K562 (cell line): ENCODE results near the gene KTI12. TPM values are rescaled to one million over a fixed set of nuclear protein-coding genes. Genes with fewer than 3 reads are reported as not detected.

Experiments used
- ARID4B ChIP-seq: sonication (generic); formaldehyde crosslinking; IDR thresholded peaks from 2 replicates; pipeline ENCODE4 v1.8.0; 2022; ENCODE audit warnings: mild to moderate bottlenecking, missing genetic modification reagents
- BACH1 ChIP-seq: fragments of 200-800 bp; sonication (Bioruptor generic); IDR thresholded peaks from 2 replicates; pipeline ENCODE4 v1.6.1; 2016; ENCODE audit warnings: missing genetic modification characterization, missing compliant biosample characterization
- FOXA3 ChIP-seq, 2 experiments: fragments of 450-650 bp in 1 of 2; sonication (generic) in 1 of 2; formaldehyde crosslinking; IDR thresholded peaks in 1 of 2; conservative IDR thresholded peaks in 1 of 2; 2 replicates each; pipeline versions ENCODE4 v1.4.0 to v1.8.0; 2020 to 2022; ENCODE audit warnings: mild to moderate bottlenecking in 2 of 2, missing genetic modification reagents in 1 of 2
- HMGXB4 ChIP-seq: sonication (generic); formaldehyde crosslinking; IDR thresholded peaks from 2 replicates; pipeline ENCODE4 v1.8.1; 2023; ENCODE audit warnings: mild to moderate bottlenecking, missing genetic modification reagents
- JUN ChIP-seq, 2 experiments: sonication (generic) in 1 of 2; formaldehyde crosslinking in 1 of 2; IDR thresholded peaks; 2 replicates each; pipeline versions ENCODE4 v1.6.1 to v1.8.0; 2012 to 2022; ENCODE audit warnings: borderline replicate concordance in 2 of 2, mild to moderate bottlenecking in 2 of 2, improper control_type of control experiment in 1 of 2, low read depth in 1 of 2, low read length in 1 of 2, missing genetic modification reagents in 1 of 2
- L3MBTL2 ChIP-seq: fragments of 450-650 bp; IDR thresholded peaks from 2 replicates; pipeline ENCODE4 v1.6.1; 2016; ENCODE audit warnings: mild to moderate bottlenecking, moderate library complexity
- NEUROD1 ChIP-seq: fragments of 150-350 bp; IDR thresholded peaks from 2 replicates; pipeline ENCODE4 v1.6.1; 2014; ENCODE audit warnings: borderline replicate concordance, low read length, low read depth; ENCODE audit not compliant: partially characterized antibody
- NRF1 ChIP-seq, 2 experiments: fragments of 450-650 bp; IDR thresholded peaks in 1 of 2; conservative IDR thresholded peaks in 1 of 2; 2 replicates each; pipeline ENCODE4 v1.6.1; 2014; ENCODE audit warnings: mild to moderate bottlenecking in 2 of 2
- RBBP5 ChIP-seq: fragments of 200-600 bp; sonication (generic); IDR thresholded peaks from 2 replicates; pipeline ENCODE4 v1.6.1; 2012; ENCODE audit warnings: borderline replicate concordance, mild to moderate bottlenecking, low read length, control low read depth, inconsistent platforms; ENCODE audit not compliant: insufficient read depth, poor library complexity, severe bottlenecking
- ZNF384 ChIP-seq: IDR thresholded peaks from 2 replicates; pipeline ENCODE4 v1.6.1; 2012; ENCODE audit warnings: low read depth, low read length, improper control_type of control experiment
- ZNF609 ChIP-seq: sonication (generic); formaldehyde crosslinking; IDR thresholded peaks from 2 replicates; pipeline ENCODE4 v1.8.1; 2023; ENCODE audit warnings: missing genetic modification reagents, mild to moderate bottlenecking, borderline replicate concordance
- polyA plus RNA-seq, 8 experiments: library from polyadenylated mRNA; depleted of rRNA in 4 of 8; stranded (reverse) in 5 of 8; unstranded in 3 of 8; fragments of >200 nt; fragmentation: Nextera tagmentation in 2 of 8; fragmentation: Illumina TruSeq in 1 of 8; extraction: Ambion mirVana in 2 of 8; extraction: Trizol in 1 of 8; gene quantifications; 2 replicates each; pipeline versions ENCODE4 v1.2.1 to v1.2.3, GENCODE V29; 2011 to 2014; ENCODE audit warnings: inconsistent platforms in 1 of 8, missing spikeins in 1 of 8
- total RNA-seq, 7 experiments: library from RNA; depleted of rRNA in 6 of 7; stranded (reverse); fragments of >200 nt in 6 of 7; fragmentation: Illumina TruSeq in 2 of 7; extraction: Trizol in 2 of 7; gene quantifications; 2 replicates each; pipeline versions ENCODE4 v1.2.1 to v1.2.3, GENCODE V29; 2011 to 2021; ENCODE audit warnings: low replicate concordance in 1 of 7

KTI12 gene
- total and polyA plus RNA-seq, 9 of the 15 experiments (the other 6 are each of a cell fraction or from before 2014, with no cell fraction given), result 3.1 to 22.8 (median 11.6) TPM

GRCh38 chr1:52033190-52034049 lies at the start of gene KTI12 (continued):
- TF ChIP-seq ZNF384 (no peak), RBBP5 (peak; percentile 99), NRF1 (conservative IDR thresholded peaks at IDR 0.05 in 1 of 2, IDR thresholded peaks at IDR 0.05 in 1 of 2) (peak; percentile 53 to 69), HMGXB4 (CRISPR knock-in tag) (peak; percentile 87), BACH1 (tag) (no peak; the same call in 1 of the 2 replicates), ZNF609 (CRISPR knock-in tag) (peak; percentile 73; the same call in 1 of the 2 replicates), ARID4B (peak; percentile 99), L3MBTL2 (peak; percentile 74; the same call in 1 of the 2 replicates), JUN (IDR thresholded peaks at IDR 0.05; ENCODE audit: borderline replicate concordance, low read depth, low read length) (peak; percentile 60; the same call in 1 of the 2 replicates), JUN (CRISPR knock-in tag; IDR thresholded peaks at IDR 0.05; ENCODE audit: borderline replicate concordance) (peak; percentile 53; the same call in 1 of the 2 replicates), FOXA3 (CRISPR knock-in tag; conservative IDR thresholded peaks at IDR 0.05 in 1 of 2, IDR thresholded peaks at IDR 0.05 in 1 of 2) (peak; percentile 4 to 79; a peak in 2 of 4 replicates), NEUROD1 (peak; percentile 52)
